IPS DF 4.7 (cell line): Measurements from ENCODE around the gene NINJ2.

ENCODE experiments used
- DNase-seq: peaks from one replicate; pipeline ENCODE4 v3.0.0-alpha.2; 2013; ENCODE audit warnings: low spot score; ENCODE audit errors: extremely low read depth

Gene NINJ2

GRCh38 chr12:550473-551260 lies 112.6 kb downstream of the NINJ2 start:
- no peak for DNase-seq

DNA sequence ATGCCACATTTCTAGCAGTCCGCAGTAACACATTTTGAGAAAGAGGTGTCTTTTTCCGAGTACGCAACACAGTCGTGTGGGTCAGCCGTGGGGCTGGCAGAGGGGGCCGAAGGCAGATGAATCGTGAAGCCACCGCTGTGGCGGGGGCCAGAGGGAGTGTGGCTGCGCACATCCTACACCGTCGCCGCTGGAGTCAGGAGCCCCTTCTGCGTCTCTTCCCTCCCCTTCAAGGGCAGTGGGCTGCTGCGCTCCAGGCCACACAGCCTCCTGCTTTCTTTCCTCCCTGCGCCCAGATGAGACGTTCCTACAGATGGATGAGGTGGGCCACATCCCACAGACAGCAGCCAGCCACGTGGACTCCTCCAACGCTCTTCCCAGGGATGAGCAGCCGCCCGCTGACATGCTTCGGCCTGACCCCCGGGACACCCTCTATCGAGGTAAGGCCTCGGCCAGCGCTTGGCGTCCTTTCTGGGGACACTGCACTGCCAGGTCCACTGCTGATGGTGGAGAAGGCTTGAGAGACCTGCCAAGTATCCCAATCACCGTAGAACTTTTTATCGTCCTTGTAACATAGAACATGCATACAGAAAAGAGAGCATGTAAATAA lies 113.7 kb downstream of the NINJ2 start:
- DNase-seq = no peak

- no peak for DNase-seq
Observed at GRCh38 chr12:547883-548470, 115.3 kb downstream of the NINJ2 start.

- no peak for DNase-seq
Observed at GRCh38 chr12:546920-547845, 116.1 kb downstream of the NINJ2 start.

GRCh38 chr12:546265-546919 lies 116.9 kb downstream of the NINJ2 start:
- DNase-seq = no peak

GRCh38 chr12:545835-546234 lies 117.4 kb downstream of the NINJ2 start:
- no peak for DNase-seq

DNA sequence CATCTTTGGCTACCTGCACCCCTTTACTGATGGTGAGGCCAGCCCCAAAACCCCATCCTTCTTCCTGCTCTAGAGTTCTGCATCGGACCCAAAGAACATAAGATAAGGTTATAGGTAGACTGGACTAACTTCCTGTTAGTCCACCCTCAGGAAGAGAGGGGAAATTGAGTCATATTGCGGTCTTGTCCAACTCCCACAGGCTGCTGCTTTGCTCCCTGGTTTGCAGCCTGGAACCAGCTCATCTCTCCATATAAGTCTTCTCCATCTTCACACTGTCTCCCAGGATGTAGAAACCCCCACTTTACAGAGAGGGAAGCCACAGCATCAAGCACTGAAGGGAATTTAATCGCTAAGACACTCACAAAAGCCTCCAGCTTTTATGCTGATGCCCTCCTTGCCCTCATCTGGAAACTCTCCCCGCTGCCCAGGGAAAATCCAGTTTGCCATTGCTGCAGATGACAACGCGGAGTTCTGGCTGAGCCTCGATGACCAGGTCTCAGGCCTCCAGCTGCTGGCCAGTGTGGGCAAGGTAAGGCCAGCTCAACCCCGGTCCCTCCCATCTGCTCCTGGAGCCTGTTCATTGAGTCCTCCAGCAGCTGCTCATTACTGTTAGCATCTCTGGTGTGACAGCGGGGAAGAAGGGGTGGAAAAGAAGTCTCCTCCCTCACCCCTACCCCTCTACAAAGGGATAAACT lies 118.2 kb downstream of the NINJ2 start:
- no peak for DNase-seq

GRCh38 chr12:544142-544541 lies 119.1 kb downstream of the NINJ2 start:
- DNase-seq = no peak

DNA sequence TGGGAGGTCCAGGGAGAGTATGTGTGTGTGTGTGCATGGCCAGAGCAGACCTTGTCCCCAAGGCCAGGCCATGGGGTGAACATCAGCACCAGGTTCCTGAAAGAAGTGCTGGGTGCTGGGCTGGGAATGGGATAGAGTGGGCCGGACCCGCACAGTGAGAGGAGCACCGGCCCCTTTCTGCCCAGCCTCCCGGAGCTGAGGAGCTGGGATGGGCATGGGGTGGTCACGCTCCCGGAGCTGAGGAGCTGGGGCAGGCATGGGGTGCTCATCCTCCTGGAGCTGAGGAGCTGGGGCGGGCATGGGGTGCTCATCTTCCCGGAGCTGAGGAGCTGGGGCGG lies 120.2 kb downstream of the NINJ2 start:
- no peak for DNase-seq

DNA sequence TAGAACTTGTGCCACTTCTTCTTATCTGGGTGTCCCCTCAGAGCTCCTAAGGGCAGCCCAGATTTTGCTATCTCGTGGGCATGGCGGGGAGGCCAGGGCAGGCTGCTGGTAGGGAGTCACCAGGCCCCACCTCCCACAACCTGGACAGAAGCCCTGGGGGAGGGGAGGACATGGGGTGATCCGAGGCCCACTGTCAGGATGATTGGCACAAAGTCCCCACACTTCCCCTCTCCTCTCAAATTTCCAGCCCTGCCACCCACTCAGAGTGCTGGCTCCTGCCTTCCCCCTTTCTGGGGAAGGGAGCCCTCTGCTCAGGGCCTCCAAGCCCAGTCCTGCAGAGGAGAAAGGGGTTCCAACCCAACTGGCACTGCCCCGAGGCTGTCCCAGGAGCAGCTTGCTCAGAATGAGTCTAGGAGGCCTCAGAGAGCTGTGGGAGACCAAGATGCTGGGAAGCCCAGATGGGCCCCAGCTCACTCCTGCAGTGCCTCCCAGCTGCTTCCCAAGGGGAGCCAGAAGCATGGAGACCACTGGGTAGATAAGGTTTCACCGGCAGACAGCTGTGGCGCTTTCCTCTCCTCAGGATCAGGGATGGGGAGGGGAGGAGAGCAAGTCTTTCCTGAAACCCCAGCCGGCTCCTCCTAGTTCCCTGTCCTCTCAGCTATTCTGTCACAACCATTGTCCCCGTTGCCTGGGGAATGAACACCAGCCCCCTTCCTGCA lies 120.7 kb downstream of the NINJ2 start:
- no peak for DNase-seq

DNA sequence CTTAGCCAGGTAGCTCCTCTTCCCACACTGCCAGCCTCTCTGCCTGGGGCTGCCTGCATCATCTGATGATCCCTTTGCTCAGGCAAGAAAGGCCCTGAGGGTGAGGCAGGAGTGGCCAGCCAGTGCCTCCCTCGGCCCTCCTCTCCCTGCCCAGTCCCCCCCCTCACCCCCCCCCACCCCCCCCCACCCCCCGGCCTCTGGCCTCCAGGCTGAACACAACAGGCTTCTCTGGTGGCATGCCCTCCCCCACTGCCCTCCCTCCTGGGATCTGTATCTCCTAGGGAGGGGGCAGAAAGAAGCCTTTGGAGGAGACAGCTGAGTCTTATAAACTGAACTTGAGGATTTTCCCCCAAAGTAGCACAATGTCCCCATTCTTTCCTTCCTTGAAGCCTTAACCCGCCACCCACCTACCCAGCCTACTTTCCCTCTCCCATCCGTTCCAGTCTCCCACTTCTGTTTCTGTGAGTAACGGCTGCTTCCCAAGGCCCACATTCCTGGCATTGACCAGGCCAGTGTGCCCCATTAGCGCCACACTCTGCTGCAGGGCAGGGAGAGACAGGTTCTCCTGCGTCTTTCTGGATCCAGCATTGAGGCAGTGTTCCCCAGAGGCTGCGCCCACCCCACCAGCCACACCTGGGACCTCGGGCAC lies 121.4 kb downstream of the NINJ2 start:
- no peak for DNase-seq

DNA sequence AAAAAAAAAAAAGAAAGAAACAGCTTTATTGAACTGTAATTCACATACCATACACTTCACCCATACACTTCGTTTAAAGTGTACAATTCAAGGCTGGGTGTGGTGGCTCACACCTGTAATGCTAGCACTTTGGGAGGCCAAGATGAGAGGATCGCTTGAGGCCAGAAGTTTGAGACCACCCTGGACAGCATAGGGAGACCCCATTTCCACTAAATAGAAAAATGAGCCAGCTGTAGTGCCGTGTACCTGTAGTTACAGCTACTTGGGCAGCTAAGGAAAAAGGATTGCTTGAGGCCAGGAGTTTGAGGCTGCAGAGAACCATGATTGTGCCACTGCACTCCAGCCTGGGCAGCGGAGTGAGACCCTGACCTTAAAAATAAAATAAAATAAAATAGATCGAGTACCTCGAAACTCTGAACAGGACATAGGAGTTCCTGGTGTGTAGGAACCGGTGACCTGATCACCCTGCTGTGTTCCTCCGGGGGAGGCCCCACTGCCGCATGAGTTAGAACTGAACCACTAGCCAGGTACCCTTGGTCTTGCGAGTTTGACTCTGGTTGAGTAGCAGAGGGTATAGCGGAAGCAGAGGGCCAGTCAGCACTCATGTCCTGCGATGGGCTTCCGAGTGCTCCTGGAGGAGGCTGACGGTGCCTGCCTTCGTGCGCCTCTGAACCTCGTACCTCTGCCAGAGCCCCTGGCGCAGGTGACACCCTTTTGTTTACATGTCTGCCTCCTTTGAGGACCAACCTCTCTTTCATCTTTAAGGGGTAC lies 123.5 kb downstream of the NINJ2 start:
- no peak for DNase-seq

- no peak for DNase-seq
Observed at GRCh38 chr12:538731-539539, 124.3 kb downstream of the NINJ2 start.

DNA sequence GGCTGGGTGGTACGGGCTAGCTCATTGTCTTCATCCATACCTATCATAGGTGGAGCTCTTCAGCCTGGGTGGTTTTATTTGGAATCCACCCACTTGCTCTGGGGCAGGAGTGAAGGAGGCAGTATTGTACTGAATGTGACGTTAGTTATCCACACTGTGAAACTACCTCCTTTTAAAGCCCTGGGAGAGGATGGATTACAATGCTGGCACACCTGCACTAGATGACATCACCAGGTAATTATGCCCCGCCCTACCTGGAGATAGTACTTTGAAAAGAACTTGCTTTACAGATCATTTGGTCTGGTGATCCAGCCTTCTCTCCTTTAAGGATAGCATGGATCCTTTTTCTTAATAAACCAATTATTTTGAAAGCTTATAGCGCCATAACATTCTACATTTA lies 125.5 kb downstream of the NINJ2 start:
- DNase-seq = no peak

GRCh38 chr12:536751-537245 lies 126.4 kb downstream of the NINJ2 start:
- no peak for DNase-seq

DNA sequence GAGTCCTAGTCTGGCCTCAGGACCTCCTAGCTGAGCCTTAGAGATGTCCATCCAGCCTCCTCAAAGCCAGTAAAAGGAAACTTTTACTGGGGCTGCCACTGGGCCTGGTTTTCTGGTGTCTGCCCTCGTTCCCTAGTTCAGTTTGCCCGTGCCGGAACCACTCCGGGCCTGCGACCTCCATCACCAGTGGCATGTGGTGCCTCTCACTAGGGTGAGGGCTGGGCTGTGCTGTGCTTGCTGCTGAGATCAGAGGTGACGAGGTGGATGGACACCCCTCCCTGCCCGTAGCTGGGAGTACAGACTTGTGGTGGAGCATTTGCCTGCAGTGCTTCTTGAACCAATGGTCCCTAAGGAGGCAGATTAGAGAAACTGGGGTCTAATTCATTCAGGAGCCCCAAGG lies 127.8 kb downstream of the NINJ2 start:
- DNase-seq = no peak

GRCh38 chr12:534216-534615 lies 129.0 kb downstream of the NINJ2 start:
- DNase-seq = no peak

DNA sequence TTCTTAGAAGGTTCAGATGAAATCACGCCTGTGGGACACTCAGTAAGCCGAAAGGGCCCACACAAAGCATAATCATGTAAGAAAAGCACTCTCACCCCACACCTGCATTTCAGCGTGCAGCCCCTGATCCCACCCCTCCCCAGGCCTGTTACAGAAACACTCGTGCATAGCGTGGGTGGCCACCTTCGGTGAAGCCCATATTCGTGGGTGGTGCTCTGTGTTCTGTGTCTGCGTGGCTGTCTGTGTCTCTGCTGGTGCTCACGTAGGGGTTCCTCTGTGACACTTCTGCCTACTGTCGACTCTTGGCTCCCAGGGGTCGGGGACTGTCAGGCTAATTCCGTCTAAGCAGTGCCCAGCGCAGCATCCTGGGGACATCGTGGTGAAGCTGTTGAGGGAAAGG lies 129.5 kb downstream of the NINJ2 start:
- no peak for DNase-seq
